Muscle layer of duodenum (tissue), 2 donors: ENCODE data around the gene EMILIN2.
"Not testable (repeated sequence)": the region's sequence is repeated elsewhere in the genome, so short reads cannot be mapped to it uniquely, and the experiment has no call there.

ENCODE experiments used
- H3K27ac ChIP-seq: one replicate; pipeline ENCODE4 v1.7.0; 2013; ENCODE audit warnings: mild to moderate bottlenecking, low read length
- H3K27me3 ChIP-seq: one replicate; pipeline ENCODE4 v1.7.0; 2013; ENCODE audit warnings: low read depth, mild to moderate bottlenecking, control low read depth, low read length
- H3K36me3 ChIP-seq, 2 donors: one replicate each; pipeline ENCODE4 v1.7.0; 2013; ENCODE audit warnings: low read length in 2 of 2, control low read depth in 1 of 2, mild to moderate bottlenecking in 1 of 2; ENCODE audit not compliant: insufficient read depth in 2 of 2, control insufficient read depth in 1 of 2
- H3K4me1 ChIP-seq, 2 donors: one replicate each; pipeline ENCODE4 v1.7.0; 2013; ENCODE audit warnings: low read length in 2 of 2, mild to moderate bottlenecking in 2 of 2, control low read depth in 1 of 2, moderate library complexity in 1 of 2; ENCODE audit not compliant: insufficient read depth in 2 of 2, control insufficient read depth in 1 of 2
- H3K4me3 ChIP-seq, 2 donors: one replicate each; pipeline ENCODE4 v1.7.0; 2013; ENCODE audit warnings: low read length in 2 of 2, low read depth in 1 of 2, mild to moderate bottlenecking in 1 of 2
- H3K9me3 ChIP-seq, 2 donors: one replicate each; pipeline ENCODE4 v1.7.0; 2013; ENCODE audit warnings: low read length in 2 of 2, control low read depth in 1 of 2, mild to moderate bottlenecking in 1 of 2; ENCODE audit not compliant: control insufficient read depth in 1 of 2
- donor health status: healthy.

The EMILIN2 gene

GRCh38 chr18:2856547-2857170, 9.9 kb downstream of the EMILIN2 start:
- H3K27me3 ChIP-seq = no peaks in the 10 kb centered on the region
- H3K27ac ChIP-seq = peak overlapping the region; percentile 28
- H3K36me3 ChIP-seq = no peaks in the 10 kb centered on the region
- no peaks in the 10 kb centered on the region for H3K4me1 ChIP-seq
- H3K4me3 ChIP-seq = no peak overlapping the region
- no peaks in the 10 kb centered on the region for H3K9me3 ChIP-seq

- H3K4me1 ChIP-seq = no peaks in the 10 kb centered on the region
Observed at GRCh38 chr18:2857491-2858131, 10.8 kb downstream of the EMILIN2 start.

GRCh38 chr18:2860397-2860796, 13.6 kb downstream of the EMILIN2 start:
- not testable (repeated sequence) for H3K36me3 ChIP-seq, H3K4me3 ChIP-seq, H3K9me3 ChIP-seq, H3K4me1 ChIP-seq, H3K27me3 ChIP-seq, H3K27ac ChIP-seq

More at GRCh38 chr18:2857491-2858131, 10.8 kb downstream of the EMILIN2 start:
- H3K27me3 ChIP-seq = no peaks in the 10 kb centered on the region
- no peaks in the 10 kb centered on the region for H3K9me3 ChIP-seq
- no peak overlapping the region for H3K4me3 ChIP-seq
- peak overlapping the region; percentile 28 for H3K27ac ChIP-seq
- no peaks in the 10 kb centered on the region for H3K36me3 ChIP-seq

- not testable (repeated sequence) for H3K36me3 ChIP-seq, H3K4me1 ChIP-seq, H3K27ac ChIP-seq, H3K27me3 ChIP-seq, H3K9me3 ChIP-seq, H3K4me3 ChIP-seq
Observed at GRCh38 chr18:2863997-2864396, 17.2 kb downstream of the EMILIN2 start.

GRCh38 chr18:2866465-2866864, 19.7 kb downstream of the EMILIN2 start:
- H3K27ac ChIP-seq, H3K36me3 ChIP-seq, H3K27me3 ChIP-seq, H3K9me3 ChIP-seq, H3K4me3 ChIP-seq, H3K4me1 ChIP-seq: not testable (repeated sequence)

GRCh38 chr18:2869207-2869606, 22.4 kb downstream of the EMILIN2 start:
- no peaks in the 10 kb centered on the region for H3K9me3 ChIP-seq
- H3K4me3 ChIP-seq = no peak overlapping the region
- H3K4me1 ChIP-seq = no peaks in the 10 kb centered on the region
- no peaks in the 10 kb centered on the region for H3K27me3 ChIP-seq
- H3K27ac ChIP-seq = no peak overlapping the region
- H3K36me3 ChIP-seq = no peaks in the 10 kb centered on the region

GRCh38 chr18:2871111-2871720, 24.4 kb downstream of the EMILIN2 start:
- Histone ChIP-seq H3K9me3 (no peaks in the 10 kb centered on the region), H3K4me1 (peaks cover 0 to 4% of the 10 kb centered on the region in 2 donors), H3K27me3 (no peaks in the 10 kb centered on the region), H3K36me3 (no peaks in the 10 kb centered on the region), H3K4me3 (no peak overlapping the region), H3K27ac (no peak overlapping the region)

GRCh38 chr18:2872095-2872494, 25.3 kb downstream of the EMILIN2 start:
- H3K36me3 ChIP-seq = no peaks in the 10 kb centered on the region
- no peak overlapping the region for H3K4me3 ChIP-seq
- H3K27me3 ChIP-seq = no peaks in the 10 kb centered on the region
- no peaks in the 10 kb centered on the region for H3K9me3 ChIP-seq
- no peak overlapping the region for H3K27ac ChIP-seq
- H3K4me1 ChIP-seq = peaks cover 0 to 4% of the 10 kb centered on the region in 2 donors

- peaks cover 0 to 4% of the 10 kb centered on the region in 2 donors for H3K4me1 ChIP-seq
- no peaks in the 10 kb centered on the region for H3K9me3 ChIP-seq
- H3K36me3 ChIP-seq = no peaks in the 10 kb centered on the region
- no peak overlapping the region for H3K27ac ChIP-seq
- no peaks in the 10 kb centered on the region for H3K27me3 ChIP-seq
- H3K4me3 ChIP-seq = no peak overlapping the region
Observed at GRCh38 chr18:2874765-2875164, 28.0 kb downstream of the EMILIN2 start.

GRCh38 chr18:2878656-2879330, 32.0 kb downstream of the EMILIN2 start:
- Histone ChIP-seq H3K27me3 (no peaks in the 10 kb centered on the region), H3K36me3 (no peaks in the 10 kb centered on the region), H3K4me3 (no peak overlapping the region), H3K9me3 (no peaks in the 10 kb centered on the region), H3K4me1 (peaks cover 0 to 4% of the 10 kb centered on the region in 2 donors), H3K27ac (no peak overlapping the region)

GRCh38 chr18:2879889-2880288, 33.1 kb downstream of the EMILIN2 start:
- H3K9me3 ChIP-seq = no peaks in the 10 kb centered on the region
- H3K36me3 ChIP-seq = no peaks in the 10 kb centered on the region
- no peak overlapping the region for H3K4me3 ChIP-seq
- H3K4me1 ChIP-seq = peaks cover 0 to 4% of the 10 kb centered on the region in 2 donors
- no peaks in the 10 kb centered on the region for H3K27me3 ChIP-seq
- no peak overlapping the region for H3K27ac ChIP-seq
